HuH-7 (cell line): Measurements from ENCODE around the gene ZNF608.

ENCODE experiments used
- DNase-seq: peaks from one replicate; pipeline ENCODE4 v3.0.0; 2011; ENCODE audit warnings: low spot score

The ZNF608 gene, protein sequence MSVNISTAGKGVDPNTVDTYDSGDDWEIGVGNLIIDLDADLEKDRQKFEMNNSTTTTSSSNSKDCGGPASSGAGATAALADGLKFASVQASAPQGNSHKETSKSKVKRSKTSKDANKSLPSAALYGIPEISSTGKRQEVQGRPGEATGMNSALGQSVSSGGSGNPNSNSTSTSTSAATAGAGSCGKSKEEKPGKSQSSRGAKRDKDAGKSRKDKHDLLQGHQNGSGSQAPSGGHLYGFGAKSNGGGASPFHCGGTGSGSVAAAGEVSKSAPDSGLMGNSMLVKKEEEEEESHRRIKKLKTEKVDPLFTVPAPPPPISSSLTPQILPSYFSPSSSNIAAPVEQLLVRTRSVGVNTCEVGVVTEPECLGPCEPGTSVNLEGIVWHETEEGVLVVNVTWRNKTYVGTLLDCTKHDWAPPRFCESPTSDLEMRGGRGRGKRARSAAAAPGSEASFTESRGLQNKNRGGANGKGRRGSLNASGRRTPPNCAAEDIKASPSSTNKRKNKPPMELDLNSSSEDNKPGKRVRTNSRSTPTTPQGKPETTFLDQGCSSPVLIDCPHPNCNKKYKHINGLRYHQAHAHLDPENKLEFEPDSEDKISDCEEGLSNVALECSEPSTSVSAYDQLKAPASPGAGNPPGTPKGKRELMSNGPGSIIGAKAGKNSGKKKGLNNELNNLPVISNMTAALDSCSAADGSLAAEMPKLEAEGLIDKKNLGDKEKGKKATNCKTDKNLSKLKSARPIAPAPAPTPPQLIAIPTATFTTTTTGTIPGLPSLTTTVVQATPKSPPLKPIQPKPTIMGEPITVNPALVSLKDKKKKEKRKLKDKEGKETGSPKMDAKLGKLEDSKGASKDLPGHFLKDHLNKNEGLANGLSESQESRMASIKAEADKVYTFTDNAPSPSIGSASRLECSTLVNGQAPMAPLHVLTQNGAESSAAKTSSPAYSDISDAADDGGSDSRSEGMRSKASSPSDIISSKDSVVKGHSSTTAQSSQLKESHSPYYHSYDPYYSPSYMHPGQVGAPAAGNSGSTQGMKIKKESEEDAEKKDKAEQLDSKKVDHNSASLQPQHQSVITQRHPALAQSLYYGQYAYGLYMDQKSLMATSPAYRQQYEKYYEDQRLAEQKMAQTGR (N-terminal part only)

DNA sequence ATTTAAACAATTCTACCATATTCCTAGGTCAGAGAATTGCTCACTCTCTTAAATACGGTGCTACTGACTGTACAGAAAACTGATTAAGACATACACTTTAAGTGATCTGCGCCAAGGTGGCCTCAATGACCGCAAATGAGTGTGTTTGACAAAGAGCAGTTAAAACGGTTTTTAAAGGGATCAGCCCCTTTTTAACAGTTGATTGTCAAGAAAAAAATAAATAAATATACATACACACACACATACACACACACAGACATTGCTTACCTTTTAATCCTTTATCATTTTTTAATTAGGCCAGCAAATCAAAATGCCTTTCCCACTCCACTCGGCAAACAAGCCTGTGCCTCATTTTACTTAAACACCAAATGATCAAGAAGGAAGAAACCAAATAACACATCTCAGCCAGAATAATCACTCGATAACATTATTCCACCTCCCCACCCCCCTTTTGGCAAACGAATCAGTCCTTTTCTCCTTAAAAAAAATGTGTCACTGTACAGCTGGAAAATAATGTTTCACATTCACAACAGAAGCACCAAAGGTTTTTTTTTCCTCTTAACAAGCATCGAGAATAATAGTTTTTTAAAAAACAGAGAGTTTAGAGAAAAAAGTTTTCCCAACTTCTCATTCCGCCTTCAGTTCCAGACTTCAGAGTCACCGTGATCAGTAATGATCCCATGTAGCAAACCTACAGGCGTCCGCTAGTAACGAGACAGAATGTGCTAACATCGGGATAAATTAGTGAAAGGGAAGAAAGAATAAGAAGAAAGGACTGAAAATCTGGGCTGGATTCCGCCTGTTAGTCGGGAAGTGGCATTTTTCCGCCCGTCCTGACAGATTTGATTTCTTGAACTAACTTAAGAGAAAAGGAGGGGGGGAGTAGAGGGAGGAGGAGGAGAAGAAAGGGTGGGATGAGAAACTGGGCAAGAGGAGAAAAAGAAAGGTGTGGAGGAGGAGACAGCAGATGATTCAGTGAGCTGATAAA, at the start of gene ZNF608:
Gene ZNF608, minus strand, starts transcription at position 712 of the 988 bp plus-strand sequence. CDS start 1,650 bp downstream, outside the sequence.
- no peak for DNase-seq

DNA sequence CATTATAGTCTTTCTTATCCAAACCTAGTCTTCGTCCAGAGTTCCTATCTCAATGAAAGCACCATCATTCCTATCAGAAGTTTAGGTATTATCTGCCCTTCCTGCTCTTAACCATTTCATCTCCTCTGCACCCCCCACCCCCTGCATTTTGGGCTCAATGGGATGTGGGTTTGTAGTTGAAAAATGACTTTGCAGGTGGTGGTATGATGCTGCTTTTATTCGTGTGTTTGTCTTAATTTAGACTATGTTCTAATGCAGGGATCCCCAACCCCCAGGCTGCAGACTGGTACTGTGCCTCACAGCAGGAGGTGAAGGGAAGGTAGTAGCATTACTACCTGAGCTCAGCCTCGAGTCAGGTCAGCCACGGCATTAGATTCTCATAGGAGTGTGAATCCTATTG, 49.4 kb upstream of the ZNF608 start:
- no peak for DNase-seq

DNA sequence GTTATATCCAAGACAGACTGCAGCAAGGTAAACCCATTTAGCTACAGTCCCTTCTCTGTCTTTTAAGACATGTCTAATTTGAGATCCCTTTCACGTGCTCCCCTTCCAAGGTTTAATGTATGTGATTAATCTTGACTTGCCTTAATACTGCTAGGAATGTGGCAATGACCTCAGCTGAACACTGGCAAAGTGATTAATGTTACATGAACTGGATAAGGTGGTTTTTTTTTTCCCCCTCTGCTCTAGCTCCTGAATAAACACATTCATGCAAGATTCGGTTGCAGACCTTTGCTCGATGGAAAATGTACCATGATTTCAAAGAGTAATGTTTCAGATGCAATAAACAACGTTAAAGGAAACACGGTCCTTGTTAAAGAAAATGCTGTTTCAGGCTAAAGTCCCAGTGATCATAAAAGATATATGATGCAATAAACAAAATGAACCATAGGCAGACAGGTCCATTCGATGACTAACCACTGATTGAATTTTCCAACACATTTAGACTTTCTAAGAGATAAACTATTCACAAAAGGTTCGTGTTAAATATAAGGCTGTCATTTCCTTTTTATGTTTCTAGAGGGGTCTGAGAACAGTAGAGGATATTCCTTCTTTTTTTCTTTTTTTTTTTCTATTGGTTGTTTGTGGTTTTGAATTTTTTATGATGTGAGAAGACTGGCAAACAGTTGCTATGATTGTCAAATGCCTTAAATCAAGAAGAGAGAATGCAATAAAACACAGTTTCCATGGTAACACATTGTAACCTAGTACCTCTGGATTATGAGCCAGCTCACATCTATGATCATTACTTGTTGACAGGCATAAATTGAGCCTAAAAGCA, 44.7 kb upstream of the ZNF608 start:
- DNase-seq = peak; percentile 23

DNA sequence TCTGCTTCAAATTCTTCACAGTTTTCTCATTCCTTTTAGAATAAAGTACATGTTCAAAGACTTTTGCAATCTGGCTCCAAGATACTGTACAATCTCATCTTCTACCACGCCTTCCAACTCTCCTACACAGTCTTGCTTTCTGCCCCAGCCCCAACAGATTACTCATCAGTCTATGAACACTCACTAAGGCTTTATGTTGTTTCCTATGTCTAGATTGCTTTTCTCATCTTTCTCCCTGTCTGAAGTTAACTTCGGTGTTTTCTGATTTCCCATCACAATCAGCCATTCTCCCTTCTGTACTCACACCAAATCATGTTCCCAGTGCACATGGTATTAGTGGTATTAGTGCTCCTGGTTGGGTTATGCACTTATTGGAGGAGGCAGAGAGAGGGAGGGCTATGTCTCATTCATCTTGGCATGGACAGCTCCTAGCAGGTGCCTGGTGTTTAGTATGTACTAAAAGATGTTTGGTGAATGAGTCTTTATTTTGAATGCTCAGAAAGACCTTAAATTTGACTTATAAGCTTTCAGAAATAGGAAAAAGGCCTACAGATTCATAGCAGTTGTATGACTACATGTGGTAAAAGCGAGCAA, 44.0 kb upstream of the ZNF608 start:
- no peak for DNase-seq

DNA sequence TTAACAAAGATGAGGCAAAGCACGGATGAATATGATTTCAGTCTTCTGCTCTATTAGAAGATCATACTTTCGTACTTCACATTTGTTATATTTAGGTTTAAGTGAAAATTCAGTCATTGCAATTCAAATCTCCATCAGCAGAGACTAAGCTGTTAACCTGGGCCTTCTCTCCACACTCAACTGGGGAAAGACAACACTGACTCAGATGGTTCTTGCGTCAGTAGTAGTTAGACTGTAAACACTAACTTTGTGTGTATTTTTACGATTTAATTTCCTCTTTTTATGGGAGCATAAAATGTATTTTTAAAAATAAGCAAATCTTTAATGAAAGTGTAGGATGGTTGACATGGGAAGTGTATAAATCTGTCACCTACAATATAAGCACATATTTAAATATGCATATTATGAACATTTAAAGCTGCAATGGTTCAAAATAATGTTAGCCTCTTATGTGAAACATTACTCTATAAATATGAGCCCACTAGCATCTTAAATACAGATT, 42.7 kb upstream of the ZNF608 start:
- no peak for DNase-seq

DNA sequence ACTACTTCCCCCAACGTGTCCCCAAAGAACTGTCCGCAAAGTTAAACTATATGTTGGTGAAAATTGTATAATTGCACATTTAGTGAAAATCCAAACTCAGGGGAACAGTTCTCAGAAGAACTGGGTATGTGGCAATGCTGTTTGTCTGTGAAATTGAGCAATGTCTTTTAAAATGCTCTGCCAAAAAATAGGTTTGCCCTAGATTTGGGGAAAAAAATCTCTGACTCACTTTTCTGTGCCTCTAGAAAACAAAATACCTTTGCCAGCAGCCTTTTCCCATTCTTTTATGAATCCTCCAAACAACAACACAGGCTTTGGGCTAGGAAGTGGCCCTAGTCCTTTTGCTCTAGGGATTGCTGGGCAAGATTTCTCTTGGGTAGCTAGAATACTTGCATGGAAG, 37.4 kb upstream of the ZNF608 start:
- DNase-seq = no peak

DNA sequence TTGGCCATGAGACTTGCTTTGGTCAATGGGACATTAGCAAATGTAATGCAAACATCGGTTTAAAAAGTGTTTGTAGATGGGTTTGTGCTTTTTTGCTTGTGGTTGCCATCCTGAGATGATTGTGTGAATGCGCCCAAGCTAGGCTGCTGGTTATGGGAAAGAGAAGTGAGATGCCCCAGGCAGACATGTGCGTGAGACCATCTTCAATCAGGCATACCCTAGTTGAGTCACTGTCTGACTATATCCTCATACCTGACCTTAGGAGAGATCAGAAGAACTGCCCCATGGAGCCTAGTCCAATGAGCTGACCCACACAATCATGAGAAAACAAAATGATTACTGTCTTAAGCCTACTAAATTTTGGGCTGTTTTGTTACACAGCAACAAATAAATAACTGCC, 36.8 kb upstream of the ZNF608 start:
- no peak for DNase-seq

DNA sequence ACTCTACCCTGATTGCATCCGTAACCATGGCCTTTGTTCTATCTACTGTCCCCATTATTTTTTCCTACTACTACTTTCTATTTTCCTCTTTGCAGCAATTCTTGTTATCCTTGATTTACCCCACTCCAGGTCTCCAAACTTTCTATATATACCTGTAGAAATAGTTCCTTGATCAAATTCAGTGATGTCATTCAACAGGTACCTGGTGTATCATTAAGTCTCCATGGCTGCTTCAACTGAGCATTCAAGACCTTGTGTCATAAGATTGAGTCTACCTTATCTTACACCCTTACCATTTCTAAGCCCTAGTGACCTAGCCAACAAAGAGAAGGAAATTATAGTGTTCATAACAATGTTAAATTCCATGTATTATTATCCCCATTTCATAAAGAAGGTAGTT, 35.8 kb upstream of the ZNF608 start:
- no peak for DNase-seq

DNA sequence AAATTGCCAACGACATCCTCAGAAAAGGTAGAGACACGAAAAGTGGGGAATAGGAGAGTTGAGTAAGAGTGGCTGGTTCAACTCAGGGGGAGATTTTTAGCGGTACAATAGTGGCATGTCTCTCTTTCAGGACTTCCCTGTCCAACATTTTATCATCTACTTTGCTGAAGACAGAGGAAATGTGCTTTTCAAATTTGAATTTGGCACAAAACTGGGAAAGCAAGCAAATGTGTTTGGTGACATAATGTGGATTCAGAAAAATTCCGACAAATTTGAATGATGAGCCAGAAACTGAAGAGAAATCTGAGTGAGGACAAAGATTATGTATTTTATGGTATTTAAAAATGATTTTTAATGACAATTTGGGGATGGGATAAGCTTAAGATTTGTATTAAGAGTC, 33.6 kb upstream of the ZNF608 start:
- DNase-seq = no peak

DNA sequence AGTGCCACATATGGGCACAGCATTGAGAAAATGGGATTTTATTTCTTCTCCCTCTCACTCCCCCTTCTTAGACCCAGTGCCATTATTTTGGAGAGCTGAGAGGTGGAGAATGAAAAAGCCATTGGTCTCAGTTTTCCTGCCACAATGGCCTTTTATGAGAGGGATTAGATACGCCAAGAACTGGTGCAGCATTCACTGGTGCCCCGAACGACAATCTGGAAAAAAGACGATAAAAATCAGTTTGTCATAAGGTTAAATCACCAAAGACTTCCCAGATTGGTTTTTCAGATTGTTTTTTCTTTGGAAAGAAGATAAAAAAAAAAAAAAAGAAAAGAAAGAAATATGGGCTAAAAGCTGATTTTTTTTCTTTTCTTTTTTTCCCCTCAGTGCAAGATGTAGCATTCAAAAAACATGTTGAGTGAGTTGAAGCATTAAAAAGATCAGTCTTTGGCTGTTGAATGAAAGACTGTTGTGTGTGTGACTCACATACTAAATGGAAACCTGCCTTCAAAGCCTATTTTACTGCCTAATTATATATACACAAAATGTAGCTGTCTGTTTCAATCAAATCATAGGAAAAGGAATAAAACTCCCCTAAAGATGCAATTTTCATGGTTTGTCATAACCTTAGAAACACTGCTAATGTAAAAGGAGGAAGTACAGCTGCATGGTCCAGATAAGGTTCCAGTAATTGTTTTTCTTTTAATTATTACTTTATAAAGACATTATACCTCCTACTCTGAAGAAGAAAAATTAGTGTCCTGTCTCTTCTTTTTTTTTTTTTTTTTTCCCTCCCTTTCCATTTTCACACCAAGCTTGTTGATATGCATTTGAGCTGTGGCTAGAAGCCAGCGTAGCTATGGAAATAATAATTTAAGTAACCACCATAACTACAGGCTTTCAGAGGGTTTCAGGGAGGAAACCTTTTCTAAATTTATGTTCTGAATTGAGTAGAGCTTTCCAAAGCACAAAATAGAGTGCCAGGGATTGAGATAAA, 27.2 kb upstream of the ZNF608 start:
- DNase-seq = no peak

DNA sequence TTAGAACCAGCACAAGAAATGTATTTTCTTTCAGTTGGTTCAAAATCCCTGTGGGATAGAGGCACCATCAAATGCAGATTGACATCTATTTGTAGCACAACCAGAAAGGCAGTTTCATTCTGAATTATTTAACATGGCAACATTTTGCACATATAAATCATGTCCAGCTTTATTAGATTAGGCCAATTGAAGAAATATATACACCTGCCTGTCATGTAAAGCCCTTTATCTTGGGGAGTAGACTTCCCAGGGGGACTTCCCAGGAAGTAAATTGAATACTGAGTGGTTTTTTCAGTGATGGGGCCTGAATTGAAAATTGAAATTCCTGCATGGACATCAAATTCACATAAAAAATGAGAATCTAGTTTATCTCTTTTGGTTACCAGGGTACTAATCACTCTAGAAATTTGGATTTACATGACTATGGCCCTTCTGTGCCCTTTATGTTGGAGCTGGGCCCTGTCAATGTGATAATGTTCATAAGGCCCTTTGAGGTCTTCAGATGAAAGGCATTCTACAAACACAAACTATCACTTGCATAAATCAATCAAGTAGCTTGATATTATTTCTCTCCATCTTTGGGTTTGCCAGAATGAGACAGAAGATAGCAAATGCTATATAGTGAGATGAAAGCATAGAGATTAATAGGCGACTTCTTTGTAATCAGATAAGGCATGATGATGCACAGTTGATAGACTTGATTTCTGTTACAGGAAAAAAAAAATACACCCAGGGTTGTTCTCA, 26.2 kb upstream of the ZNF608 start:
- no peak for DNase-seq

DNA sequence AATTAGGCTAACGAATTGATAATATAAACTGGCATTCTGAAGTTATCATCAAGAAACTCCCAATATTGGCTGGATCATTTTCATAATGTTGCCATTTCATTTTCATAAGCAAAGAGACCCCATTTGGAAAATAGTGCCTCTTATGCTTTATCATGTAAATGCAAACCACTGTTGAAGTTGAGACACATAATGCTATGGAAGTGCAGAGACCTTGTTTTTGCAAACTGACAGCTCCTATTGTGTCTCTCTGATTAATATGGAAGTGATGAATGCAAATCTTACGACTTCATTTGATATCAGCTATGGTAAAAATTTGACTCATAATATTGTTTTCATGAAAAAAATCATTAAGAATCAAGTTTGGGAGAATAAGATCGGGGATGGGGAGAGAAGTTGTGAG, 25.3 kb upstream of the ZNF608 start:
- DNase-seq = no peak

DNA sequence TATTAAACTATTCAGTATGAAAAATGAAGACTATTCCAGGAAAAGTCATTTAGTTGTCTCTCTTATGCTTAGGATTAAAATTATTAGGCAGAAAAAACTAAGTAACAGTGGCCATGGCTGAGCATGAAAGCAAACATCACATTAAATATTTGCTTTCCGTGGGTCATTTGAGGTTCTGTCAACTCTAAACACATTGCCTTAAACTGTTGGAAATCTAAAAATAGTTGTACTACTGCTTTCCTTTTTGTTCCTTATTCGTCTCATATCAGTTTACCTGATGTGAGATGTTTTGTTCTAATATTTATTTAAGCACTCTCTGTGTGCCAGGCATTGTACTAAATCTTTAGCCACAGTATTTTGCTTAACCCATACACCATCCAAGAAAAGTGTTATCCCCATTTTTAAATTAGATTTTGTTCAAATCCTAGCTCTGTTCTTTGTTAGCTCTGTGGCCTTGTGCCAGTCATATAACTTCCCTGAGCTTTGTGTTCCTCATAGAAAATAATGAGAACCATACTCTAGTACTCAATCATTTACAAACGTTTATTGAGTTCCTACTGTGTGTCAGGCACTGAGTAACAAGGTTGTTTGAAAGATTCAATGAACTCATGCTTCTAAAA, 18.7 kb upstream of the ZNF608 start:
- DNase-seq = no peak

DNA sequence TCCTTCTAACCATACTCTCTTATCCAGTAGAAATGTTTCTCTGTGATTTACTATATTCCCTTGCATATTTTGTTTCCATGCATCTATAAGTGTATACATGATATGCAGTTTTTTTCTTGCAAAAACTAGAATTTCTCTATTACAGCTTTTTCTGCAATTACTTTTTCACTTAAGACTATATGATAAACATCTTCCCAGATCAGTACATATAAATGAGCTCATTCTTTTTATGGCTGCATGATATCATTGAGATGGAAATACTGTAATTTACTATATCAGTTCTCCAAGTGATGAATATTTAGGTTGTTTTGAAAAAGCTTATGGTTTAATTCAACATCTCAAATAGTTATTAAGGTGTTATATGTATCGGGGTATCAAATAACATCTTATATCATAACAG, 18.1 kb upstream of the ZNF608 start:
- no peak for DNase-seq

DNA sequence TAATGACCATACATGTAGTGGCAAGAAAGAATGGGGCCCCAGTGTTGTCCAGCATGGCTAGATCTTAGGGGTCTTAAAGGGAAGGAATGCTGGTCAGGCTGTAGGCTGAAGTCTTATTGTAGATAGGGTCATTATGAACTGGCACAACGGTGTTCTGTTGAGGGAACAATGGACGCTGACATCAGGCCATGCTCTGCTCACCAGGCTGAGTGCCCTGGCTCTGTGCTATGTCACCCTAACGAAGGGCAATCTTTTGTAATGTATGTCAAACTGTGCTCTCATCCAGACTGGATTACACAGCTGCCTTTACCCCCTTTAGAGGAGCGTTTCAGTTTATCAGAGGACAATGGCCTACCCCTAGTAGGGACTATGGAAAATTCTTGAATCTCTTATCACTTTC, 14.6 kb upstream of the ZNF608 start:
- no peak for DNase-seq

DNA sequence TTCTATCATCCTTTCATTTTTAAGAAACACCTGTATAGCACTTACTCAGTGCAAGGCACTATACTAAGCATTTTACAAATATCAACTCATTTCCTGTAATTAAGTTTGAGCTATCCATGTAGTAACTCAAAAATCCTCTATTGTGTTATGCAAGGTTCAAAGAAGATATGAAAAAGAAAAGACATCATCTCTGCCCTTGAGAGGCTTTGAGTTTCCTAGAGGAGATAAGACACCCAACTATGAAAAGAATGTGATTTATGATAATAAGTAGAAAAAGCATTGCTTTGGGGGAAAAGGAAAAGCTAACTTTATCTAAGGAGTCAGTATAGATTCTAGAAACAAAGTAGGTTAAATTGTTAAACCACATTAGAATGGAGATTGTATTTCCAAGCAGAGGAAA, 14.2 kb upstream of the ZNF608 start:
- no peak for DNase-seq

DNA sequence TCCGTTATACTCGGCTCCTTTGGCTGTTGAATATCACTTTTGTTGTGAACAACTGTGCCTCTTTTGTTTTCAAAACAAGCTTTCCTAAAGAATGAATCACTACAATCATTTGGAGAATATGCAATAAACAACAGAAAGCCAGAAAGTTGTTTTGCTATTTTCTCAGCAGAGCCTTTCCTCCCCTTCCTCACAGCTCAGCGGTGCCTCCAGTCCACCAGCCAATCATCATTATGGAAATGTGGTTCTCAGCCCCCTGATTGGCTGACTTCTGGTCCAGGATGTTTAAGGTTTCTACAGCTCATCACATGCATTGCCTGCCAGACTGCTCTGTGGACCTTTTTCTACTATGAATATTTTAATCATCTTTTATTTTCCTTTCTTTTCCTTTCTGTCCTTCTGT, 9.1 kb upstream of the ZNF608 start:
- DNase-seq = no peak

DNA sequence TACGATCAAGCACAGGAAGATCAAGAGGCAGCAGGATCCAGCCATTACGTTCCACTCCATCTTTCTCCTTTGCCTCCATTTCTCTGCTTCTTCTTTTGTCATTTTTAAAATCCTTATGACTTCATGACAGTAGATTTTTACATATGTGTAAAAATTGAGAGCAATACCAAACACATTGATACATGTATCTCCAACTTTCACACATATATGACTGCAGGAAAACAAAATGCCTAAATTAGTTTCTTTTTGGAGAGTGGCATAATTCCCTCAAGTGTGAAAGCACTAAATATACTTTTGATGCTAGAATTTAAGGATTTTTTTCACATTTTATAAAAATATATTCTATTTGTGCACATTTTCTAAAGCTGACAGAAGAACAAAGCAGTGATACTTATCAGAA, 8.6 kb upstream of the ZNF608 start:
- DNase-seq = no peak
